GM21423 (cell line): Measurements from ENCODE around the gene GGACT.

Experiments used
- ATAC-seq: cut with Tn5 transposase; IDR thresholded peaks from one replicate; pipeline ENCODE4 v1.9.1; 2021; ENCODE audit warnings: mild to moderate bottlenecking, moderate library complexity; ENCODE audit not compliant: unreplicated experiment

Gene GGACT

GRCh38 chr13:100552755-100553154, 35.8 kb downstream of the GGACT start:
- ATAC-seq, result no peak

- no peak for ATAC-seq
These were observed 39.3 kb downstream of the GGACT start for GRCh38 chr13:100549316-100549715.

- no peak for ATAC-seq
These were observed 40.8 kb downstream of the GGACT start for GRCh38 chr13:100547791-100548201.

- no peak for ATAC-seq
These were observed 41.7 kb downstream of the GGACT start for GRCh38 chr13:100546713-100547405.

GRCh38 chr13:100545684-100546061, 42.9 kb downstream of the GGACT start:
- no peak for ATAC-seq

- ATAC-seq, result no peak
These were observed 43.5 kb downstream of the GGACT start for GRCh38 chr13:100544866-100545683.

- ATAC-seq, result no peak
These were observed 44.6 kb downstream of the GGACT start for GRCh38 chr13:100543872-100544602.

GRCh38 chr13:100542826-100543156, 45.8 kb downstream of the GGACT start:
- ATAC-seq, result peak; percentile 87

- no peak for ATAC-seq
These were observed 46.4 kb downstream of the GGACT start for GRCh38 chr13:100541897-100542825.

- no peak for ATAC-seq
These were observed 48.0 kb downstream of the GGACT start for GRCh38 chr13:100540621-100541020.

GRCh38 chr13:100537951-100538462, 50.6 kb downstream of the GGACT start:
- ATAC-seq, result no peak

- no peak for ATAC-seq
These were observed 51.1 kb downstream of the GGACT start for GRCh38 chr13:100537486-100537885.

GRCh38 chr13:100536643-100537180, 51.9 kb downstream of the GGACT start:
- ATAC-seq, result no peak

- no peak for ATAC-seq
These were observed 53.0 kb downstream of the GGACT start for GRCh38 chr13:100535426-100536135.

- ATAC-seq, result no peak
These were observed 53.7 kb downstream of the GGACT start for GRCh38 chr13:100534911-100535310.

GRCh38 chr13:100534147-100534843, 54.3 kb downstream of the GGACT start:
- ATAC-seq, result no peak

GRCh38 chr13:100533588-100534041, 55.0 kb downstream of the GGACT start:
- ATAC-seq, result no peak

- no peak for ATAC-seq
These were observed 55.7 kb downstream of the GGACT start for GRCh38 chr13:100532836-100533435.
